Stimulated activated CD4-positive, alpha-beta T cell treated with anti-CD3 and anti-CD28 coated beads, TNF-alpha, amount 100 ng/mL, for 24 hours (primary cell): ENCODE results near the gene GBA2.

Experiments
- DNase-seq, 3 experiments: peaks; one replicate each; pipeline ENCODE4 v3.0.0-alpha.2; 2020; ENCODE audit warnings: low read depth in 3 of 3

GBA2 gene

DNA sequence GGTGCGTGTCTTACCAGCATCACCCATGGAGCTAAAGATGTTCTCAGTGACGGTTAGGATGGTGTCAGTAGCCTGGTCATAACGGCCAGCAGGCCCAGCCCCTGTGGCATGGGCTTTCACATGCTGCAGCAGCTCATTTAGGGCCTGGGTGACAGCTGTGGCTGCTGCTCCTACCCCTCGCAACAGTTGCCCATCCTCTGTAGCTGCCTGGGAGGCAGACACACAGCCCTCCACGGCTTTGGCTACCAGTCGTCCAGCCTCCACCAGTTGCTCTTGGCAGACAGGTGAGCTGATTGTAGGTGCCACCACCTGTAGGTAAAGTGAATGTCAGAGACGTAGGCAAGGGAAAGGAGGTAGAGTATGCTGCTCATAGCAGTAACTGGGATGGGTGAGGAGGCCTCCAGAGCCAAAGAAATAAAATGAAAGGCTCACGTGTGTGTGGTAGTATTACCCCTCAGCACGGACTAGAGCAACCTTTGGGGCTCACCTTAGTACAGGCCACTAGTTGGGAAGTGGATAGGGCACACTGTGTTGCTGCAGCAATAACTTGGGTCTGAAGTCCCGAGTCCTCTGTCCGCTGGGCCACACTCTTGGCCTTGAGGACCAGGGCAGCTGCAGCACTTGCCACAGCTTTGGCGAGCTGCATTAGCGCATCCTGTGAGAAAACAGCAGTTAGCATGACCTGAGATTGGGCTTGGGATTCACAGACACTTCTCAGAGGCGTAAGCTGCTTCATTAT lies 31.7 kb downstream of the GBA2 start:
- no peak for DNase-seq

- DNase-seq, result no peak
These were observed 32.8 kb downstream of the GBA2 start for GRCh38 chr9:35716230-35716629.

- no peak for DNase-seq
These were observed 34.3 kb downstream of the GBA2 start for GRCh38 chr9:35714579-35715252.

- DNase-seq, result no peak
These were observed 34.9 kb downstream of the GBA2 start for GRCh38 chr9:35714123-35714522.

GRCh38 chr9:35713578-35713977 lies 35.5 kb downstream of the GBA2 start:
- no peak for DNase-seq

GRCh38 chr9:35712762-35713400 lies 36.1 kb downstream of the GBA2 start:
- DNase-seq, result no peak

DNA sequence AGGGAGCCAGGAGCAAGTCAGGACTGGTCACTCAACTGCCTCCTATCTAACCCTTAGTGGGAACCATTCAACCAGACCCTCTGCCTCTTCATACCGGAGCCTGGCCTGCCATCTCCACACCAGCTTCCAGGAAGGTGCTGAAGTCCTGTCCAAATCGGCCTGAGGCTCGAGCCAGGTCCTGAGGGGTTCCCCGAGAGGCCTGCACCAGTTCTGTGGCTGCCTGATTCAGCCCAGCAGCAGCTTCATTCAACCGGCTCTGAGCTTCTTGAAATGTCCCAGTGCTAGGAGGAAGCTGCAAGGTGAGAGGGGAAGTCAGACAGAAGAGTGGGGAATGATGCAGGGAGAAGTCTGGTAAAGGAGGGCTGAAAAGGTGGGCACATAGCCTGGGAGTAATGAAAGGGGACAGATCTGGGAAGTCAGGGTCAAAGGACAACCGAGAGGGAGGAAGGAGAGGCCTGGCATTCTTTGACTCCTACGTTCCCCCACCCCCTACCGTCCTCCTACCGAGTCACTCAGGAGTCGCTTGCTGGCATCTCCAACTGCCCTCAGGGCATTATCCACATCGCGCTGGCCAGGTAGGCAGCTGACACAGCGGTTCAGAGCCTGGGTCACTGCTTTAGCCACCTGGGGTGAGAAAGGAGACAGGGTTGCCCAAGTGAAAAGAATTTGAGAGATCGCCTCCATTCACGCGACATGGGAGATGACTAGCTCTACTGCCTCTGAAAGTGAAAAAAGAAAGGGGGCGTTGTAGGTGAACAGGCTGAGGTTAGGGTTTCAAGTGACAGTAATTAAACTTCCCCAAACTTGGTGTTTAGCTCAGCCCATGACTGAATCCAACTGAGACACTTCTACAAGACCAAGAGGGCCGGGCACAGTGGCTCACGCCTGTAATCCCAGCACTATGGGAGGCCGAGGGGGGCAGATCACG lies 37.3 kb downstream of the GBA2 start:
- DNase-seq, result no peak

DNA sequence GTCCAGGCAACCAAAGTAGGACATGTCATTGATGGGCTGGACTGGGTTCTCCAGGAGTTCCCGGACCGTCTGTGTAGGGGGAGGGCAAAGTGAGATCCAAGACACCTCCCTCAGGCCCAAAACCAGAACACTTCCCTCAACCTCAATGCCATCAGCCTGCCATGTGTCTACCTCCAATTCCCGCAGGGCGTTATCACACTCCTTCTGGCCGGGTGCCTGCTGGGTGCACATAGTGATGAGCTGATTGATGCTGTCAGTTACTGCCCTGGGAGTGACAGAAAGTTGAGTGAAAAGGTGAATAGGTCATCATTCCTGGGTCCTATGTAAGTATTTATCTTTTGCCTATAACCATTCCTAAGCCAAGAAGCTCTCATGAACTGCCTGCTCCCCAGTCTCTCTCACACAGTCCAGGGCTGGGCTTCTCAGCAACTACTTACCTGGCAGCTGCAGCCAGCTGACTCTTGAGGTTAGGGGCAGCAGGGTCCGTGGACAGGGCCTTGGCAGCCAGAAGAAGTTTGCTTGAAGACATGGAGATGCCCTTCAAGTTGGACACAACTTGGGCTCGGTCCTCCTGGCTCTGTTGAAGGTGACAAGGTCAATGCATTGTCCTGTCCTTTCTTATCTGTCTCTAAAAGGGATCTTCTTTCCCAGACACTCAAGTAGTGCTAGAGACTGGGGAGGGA lies 38.1 kb downstream of the GBA2 start:
- no peak for DNase-seq

DNA sequence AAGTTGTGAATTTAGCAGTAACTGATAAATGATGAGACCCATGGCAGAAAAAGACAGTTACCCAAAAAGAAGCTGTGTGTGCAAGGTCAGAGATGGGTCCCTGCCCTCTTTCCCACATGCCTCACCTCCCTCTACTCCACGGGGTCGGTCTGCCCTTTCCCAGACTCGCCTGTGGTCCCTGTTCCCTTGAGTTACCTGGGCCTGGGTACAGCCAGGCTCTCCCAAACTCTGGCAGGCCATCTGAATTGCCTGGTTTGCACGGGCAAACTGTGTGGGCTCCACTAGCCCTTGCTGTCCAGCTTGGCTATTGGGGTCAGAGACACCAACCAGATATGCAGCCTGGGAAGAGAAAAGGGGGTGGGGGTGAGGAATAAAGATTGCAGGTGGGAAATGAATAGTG lies 40.9 kb downstream of the GBA2 start:
- DNase-seq, result no peak

DNA sequence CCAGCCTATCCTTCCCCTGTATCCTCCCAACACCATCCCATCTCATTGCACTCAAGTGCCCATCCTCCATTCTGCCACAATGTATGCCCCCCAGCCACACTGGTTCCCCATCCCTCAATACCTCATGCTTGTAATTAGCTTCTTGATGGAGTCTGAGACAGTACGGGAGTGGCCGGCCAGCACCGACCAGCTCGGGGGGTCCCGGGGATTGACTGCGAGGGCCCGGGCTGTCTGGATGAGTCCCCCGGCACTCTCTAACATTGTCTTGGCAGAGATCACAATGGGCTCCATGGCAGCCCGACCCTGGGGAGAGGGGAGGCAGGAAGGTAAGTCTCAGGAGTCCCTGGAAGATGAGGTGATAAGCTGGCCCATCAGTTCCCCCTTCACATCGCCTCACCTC lies 42.1 kb downstream of the GBA2 start:
- no peak for DNase-seq

DNA sequence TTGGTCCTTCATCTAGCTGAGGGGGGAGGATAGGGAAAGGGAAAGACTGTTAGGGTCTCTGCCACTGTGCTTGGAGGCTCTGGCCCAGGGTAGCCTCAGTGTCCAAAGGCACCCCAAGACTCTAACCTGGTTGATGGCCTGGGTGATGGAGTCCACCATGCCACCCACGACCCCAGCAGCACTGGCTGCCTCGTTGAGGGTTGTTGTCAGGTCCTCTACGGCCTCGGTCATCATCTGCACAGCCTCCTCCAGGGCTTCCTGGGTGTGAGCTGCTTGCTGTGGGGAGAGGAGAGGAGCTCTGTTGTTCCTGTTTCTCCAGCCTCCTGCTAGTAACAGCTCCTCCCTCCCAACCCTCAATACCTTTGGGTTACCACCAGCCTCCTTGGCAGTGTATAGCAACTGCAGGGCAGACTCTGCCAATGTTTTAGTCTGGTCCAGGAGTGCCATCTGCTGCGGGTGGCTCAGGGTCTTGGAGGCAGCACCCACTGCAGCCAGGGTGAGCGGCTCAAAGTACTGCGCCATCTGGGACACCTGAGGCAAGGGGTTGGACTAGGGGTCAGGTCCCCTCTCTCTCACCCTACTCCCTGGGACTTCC lies 43.1 kb downstream of the GBA2 start:
- no peak for DNase-seq

DNA sequence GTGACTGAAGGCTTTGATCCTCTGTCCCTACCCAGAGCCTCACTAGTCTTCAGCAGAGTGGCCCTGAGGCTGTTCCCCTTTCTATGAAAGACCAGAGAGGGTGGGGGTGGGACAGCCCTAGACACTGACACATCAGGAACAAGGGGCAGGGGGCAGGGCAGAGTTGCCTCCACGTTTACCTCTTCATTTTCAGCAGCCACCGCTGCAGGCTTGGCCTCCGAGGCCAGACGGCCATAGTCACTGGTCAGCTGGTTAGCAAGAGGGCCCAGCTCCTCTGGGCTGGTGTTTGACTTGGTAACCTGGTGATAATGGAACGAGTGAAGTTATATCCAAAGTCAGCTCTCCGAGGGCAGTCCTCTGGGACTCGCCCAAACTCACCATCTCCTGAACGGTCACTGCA lies 43.7 kb downstream of the GBA2 start:
- no peak for DNase-seq

DNA sequence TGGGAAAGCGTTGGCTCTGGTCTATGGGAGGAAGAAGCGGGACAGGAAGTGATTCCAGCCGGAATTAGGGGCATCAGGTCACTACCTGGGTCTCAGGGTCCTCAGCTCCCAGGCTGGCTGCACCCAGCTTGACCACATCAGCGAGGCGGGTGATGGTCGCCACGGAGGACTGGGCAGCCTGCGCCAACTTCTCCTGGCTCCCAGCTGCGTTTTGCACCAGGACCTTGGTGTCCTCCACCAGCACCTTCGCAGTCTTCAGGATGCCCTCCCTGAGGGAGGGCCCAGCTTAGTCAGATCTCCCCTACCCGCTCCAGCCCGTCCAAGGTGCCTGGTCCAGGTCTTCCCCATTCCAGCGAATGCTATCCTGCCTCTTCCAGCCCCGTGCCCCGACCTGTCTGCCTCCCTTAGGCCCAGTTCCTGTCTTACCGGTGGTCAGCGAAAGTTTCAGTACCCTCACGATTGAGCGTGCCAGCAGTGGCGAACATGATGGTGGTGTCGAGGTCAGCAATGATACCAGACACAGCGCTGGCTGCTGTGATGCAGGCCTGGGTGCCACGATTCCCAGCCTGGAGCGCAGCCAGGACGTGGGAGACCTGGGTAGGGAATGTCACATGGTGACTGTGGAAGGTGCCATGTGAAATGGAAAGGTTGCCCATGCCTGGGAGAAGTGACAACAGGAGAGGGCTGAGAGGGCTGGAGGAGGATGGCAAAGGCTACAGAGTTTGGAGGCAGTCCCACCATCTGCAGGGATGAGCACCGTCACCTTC lies 44.9 kb downstream of the GBA2 start:
- no peak for DNase-seq

DNA sequence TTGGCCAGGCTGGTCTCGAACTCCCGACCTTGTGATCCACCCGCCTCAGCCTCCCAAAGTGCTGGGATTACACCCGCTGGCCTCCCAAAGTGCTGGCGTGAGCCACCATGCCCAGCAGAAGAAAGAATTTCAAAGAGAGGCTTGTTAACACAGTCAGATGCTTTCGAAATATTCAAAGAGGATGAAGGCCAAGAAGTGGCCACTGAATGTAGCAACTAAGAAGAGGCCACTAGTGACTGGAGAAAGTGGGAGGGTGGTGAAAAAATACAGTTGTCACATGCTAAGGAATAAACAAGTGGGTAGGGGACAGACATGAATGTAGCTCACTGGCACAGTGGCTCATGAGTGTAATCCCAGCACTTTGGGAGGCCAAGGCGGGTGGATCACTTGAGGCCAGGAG lies 46.3 kb downstream of the GBA2 start:
- DNase-seq, result no peak

- no peak for DNase-seq
These were observed 48.1 kb downstream of the GBA2 start for GRCh38 chr9:35700942-35701341.

- DNase-seq, result no peak
These were observed 49.0 kb downstream of the GBA2 start for GRCh38 chr9:35700031-35700430.

GRCh38 chr9:35698231-35698630 lies 50.8 kb downstream of the GBA2 start:
- DNase-seq, result no peak

DNA sequence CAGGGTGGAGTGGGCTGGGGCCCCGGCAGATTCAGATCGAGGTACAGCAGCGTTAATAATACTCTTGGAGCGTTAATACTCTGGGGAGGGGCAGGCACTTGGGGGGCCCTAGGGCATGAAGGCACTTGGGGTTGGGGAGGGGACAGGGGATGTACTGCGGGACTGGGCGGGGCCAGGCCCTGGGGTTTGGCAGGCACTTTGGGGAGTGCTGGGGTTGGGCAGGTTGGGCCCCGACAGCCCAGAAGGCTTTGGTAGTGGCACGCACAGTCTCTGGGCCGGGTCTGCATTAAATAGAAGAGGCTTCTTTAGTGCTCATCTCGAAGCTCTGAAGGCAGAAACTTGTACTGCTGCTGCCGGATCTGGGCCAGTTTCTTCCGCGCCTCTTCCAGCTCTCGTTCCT lies 51.5 kb downstream of the GBA2 start:
- DNase-seq, result no peak

- peak in 1 of 3 experiments; percentile 42 for DNase-seq
These were observed 52.4 kb downstream of the GBA2 start for GRCh38 chr9:35696520-35697215.

- no peak for DNase-seq
These were observed 53.1 kb downstream of the GBA2 start for GRCh38 chr9:35695943-35696401.
